Hindlimb muscle (tissue), 1 donor: ENCODE data around the gene AKAP8L. TPM values are rescaled to one million over a fixed set of nuclear protein-coding genes. Genes with fewer than 3 reads are reported as not detected.
"Not testable (repeated sequence)": the region's sequence is repeated elsewhere in the genome, so short reads cannot be mapped to it uniquely, and the experiment has no call there.

Source experiments
- DNase-seq: peaks from one replicate; pipeline ENCODE4 v3.0.0-alpha.2; 2013
- polyA plus RNA-seq: library from polyadenylated mRNA; unstranded; fragments of 120-200 nt; gene quantifications from one replicate; pipeline ENCODE4 v1.2.1, GENCODE V29; 2013; ENCODE audit not compliant: insufficient read length

Gene AKAP8L
- polyA plus RNA-seq, 1 donor: 91.1 TPM

- peak; percentile 99 for DNase-seq
Measured at GRCh38 chr19:15379083-15379998, 39.4 kb downstream of the AKAP8L start, which contains the start of gene AKAP8. Gene AKAP8, minus strand, starts transcription at chr19:15379787. Its CDS starts 56 bp downstream, at chr19:15379731.

GRCh38 chr19:15378534-15379082 is 40.2 kb downstream of the AKAP8L start:
- peak; percentile 40 for DNase-seq

- DNase-seq: no peak
Measured at GRCh38 chr19:15374796-15375440, 43.9 kb downstream of the AKAP8L start.

GRCh38 chr19:15374105-15374651 is 44.6 kb downstream of the AKAP8L start:
- no peak for DNase-seq

GRCh38 chr19:15373644-15374043 is 45.1 kb downstream of the AKAP8L start:
- DNase-seq: no peak

- no peak for DNase-seq
Measured at GRCh38 chr19:15372891-15373301, 45.9 kb downstream of the AKAP8L start.

DNA sequence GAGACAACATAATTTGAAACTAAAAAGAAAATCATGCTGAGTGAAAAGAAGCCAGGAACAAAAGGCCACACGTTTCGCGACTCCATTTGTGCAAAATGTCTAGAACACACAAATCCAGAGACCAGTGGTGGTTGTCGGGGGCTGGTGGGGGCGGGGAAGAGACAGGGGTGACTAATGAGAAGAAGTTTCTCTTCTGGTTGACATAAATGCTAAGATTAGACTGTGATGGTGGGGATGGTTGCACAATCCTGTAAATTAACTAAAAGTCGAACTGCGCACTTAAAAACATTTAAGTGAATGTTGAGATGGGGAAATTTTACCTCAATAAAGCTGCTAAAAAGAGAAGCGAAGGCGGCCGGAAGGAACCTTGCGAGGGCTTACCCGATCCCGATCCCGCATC is 46.3 kb downstream of the AKAP8L start:
- no peak for DNase-seq

DNA sequence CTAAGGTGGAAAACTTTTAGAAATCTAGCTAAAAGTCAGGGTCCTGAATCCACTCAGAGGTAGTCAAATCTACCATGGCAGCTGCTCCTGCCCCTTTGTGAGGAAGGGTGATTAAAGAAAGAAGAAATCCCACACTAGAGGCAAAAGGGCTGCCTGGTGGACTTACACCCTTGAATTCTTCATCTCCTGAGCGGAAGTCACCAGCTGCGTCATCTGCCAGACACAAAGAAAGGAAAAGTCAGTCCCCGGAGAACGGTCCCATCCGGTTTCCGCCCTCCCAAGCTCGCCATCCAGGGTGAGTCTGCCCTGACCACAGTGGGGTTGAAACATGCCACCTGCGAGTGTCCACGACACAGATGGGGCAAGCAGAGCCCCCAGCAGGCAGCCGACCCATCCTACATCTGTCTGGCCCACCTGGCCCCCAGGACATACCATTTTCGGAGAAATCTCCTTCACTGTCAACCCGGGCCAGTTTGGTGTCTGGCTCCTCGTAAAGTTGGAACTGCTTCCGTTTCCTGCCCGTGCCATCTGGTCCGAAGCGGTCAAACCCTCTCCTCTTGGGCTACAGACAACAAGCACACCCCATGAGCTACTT is 46.9 kb downstream of the AKAP8L start:
- no peak for DNase-seq

- DNase-seq: no peak
Measured at GRCh38 chr19:15371119-15371518, 47.7 kb downstream of the AKAP8L start.

- DNase-seq: no peak
Measured at GRCh38 chr19:15369594-15369891, 49.2 kb downstream of the AKAP8L start.

DNA sequence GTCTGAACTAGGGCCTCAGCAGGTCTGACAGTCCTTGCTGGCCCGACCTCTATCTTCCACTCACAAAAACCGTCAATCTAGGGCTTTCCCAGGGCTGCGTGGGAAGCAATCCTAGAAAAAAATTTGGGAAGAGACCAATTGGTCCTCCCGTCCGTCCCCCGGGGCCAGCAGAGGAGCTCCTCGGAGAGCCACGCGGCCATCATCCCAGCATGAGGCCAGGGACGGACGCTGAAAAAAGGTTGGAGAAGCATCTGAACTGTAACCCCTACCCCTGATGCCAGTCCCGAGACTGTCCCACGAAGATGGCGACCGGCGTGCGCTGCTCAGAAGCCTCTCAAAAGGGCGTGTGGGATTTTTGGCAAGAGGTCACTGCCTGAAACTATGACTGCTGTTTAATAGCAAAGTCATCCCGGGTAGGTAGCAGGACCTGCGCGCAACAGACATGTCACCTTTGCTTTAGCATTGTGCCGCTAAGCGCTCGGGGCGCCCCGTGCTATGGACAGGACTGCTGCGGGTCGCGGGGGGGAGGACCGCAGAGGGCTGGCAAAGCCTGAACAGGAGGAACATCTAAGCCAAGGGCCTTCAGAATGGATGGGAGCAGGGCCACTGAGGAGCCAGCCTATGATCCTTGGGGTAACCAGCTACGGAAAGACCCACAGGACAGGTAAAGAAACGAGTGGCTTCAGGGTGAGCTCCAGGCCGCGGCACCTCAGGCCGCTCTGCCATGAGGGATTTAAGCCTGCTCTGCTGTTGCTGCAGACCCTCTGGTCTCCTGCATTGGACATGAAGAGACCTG is 49.8 kb downstream of the AKAP8L start:
- DNase-seq: no peak

DNA sequence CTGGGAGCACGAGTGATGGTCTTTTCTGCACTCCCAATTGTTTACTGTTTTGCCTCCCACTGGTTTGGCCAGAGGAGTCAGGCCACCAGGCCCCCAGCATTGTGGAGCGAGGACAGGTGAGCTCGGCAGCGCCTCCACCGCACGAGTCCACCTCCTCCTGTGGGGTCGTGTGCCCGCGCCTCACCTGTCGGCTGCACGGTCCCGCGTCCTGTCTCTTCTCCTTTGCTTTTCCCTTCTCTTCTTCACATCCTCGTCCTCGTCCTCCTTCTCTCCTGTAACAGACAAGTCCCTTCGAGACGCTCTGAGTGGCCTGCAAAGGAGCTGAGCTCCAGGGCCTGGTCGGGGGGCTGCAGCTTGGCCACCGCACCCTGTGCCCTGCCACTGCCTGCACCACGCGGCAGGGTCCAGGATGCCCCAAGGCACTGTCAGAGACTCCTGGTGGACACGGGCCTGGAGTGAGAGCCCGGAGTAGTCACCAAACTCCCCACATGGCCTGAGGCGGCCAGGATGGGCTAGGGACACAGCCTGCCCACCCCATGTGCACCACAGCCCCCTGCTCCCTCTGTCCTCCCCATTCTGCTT is 50.6 kb downstream of the AKAP8L start:
- no peak for DNase-seq

DNA sequence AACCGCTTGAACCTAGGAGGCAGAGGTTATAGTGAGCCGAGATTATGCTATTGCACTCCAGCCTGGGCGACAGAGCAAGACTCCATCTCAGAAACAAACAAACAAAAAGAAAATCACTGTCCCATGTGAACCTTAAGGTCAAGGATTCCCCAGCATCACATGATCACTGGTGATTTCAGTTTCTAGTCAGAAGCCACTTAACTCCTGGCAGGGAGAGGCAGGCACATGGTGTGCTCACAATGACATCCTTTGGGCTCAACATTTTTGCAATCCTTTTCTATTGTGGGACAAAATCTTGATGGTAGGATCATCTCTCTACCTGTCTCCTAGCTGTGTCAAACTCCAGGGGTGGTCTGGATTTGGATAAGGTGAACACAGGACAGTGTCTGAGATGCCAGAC is 51.3 kb downstream of the AKAP8L start:
- DNase-seq: no peak

GRCh38 chr19:15365264-15365663 is 53.5 kb downstream of the AKAP8L start:
- DNase-seq: no peak

DNA sequence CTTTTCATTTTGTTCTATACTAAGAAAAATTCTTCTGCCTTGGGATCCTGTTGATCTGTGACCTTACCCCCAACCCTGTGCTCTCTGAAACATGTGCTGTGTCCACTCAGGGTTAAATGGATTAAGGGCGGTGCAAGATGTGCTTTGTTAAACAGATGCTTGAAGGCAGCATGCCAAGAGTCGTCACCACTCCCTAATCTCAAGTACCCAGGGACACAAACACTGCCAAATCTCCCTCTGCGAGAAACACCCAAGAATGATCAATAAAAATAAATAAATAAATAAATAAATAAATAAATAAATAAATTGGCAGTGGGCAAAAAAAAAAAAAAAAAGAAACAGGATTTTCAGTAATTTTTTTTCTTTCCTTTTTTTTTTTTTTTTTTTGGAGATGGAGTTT is 55.0 kb downstream of the AKAP8L start:
- not testable (repeated sequence) for DNase-seq

DNA sequence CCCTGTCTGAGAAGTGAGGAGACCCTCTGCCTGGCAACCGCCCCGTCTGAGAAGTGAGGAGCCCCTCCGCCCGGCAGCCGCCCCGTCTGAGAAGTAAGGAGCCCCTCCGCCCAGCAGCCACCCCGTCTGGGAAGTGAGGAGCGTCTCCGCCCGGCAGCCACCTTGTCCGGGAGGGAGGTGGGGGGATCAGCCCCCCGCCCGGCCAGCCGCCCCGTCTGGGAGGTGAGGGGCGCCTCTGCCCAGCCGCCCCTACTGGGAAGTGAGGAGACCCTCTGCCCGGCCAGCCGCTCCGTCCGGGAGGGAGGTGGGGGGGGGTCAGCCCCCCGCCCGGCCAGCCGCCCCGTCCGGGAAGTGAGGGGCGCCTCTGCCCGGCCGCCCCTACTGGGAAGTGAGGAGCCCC is 55.7 kb downstream of the AKAP8L start:
- not testable (repeated sequence) for DNase-seq

DNA sequence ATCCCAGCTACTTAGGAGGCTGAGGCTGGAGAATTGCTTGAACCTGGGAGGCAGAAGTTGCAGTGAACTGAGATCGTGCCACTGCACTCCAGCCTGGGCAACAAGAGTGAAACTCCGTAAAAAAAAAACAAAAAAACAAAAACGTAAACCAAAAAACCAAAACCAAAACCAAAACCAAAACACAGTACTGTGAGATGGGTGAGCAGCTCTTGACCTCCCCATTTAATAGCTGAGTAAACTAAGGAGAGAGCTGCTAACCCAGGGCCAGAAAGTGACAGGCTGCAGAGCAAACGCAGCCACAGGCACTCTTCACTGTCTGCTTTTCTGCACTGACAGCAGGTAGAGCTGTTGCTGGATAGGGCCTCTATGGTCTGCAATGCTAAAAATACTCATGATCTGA is 58.8 kb downstream of the AKAP8L start:
- DNase-seq: not testable (repeated sequence)

GRCh38 chr19:15358918-15359317 is 59.9 kb downstream of the AKAP8L start:
- no peak for DNase-seq

DNA sequence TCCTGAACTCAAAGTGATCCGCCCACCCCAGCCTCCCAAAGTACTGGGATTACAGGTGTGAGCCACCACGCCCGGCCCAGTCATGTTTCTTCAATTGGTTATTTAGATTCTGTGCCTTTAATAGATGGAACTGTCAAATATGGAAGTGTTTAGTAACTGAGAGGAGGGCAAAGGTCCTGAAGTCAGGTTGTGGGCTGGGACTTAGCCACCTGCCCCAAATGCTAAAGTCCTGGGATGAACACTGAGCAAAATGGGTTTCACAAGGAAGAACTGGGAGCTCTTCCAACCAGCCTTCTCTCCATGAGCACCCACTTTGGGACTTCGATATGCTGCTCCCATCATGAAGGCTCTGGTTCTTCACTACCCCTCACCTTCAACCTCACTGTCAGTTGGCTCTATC is 60.9 kb downstream of the AKAP8L start:
- DNase-seq: no peak

DNA sequence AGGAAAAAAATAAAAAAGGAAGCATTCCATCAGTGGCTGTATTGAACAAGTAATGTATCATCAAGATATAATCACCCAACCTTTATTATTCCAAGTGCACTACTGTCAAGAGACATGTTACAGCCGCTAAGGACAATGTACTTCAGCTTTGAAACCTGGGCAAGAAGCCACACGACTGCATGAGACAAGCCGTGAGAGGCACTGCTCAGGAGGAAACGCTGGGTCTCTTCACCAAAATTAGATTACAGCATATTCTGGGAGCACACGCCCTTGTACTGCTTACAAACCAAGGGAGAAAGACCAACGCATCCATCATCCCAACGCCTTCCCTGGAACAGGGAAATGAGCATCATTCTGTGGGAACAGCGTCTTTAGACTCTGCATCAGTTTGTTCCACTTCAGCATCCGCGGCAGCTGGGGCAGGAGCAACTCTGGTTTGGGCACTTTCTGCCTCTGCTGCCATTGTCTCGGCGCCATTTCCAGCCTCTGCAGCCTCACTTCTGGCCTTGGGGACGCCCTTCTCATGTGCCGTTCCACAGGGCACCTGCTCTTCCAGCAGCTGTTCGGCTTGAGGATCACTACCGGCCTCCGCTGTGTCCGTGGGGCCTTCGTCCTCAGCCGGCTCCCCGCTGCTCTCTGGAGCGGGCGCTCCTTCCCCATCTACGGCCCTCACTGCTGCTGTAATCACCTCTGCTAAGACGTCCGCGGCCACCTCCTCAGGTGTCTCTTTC is 64.1 kb downstream of the AKAP8L start:
- no peak for DNase-seq

DNA sequence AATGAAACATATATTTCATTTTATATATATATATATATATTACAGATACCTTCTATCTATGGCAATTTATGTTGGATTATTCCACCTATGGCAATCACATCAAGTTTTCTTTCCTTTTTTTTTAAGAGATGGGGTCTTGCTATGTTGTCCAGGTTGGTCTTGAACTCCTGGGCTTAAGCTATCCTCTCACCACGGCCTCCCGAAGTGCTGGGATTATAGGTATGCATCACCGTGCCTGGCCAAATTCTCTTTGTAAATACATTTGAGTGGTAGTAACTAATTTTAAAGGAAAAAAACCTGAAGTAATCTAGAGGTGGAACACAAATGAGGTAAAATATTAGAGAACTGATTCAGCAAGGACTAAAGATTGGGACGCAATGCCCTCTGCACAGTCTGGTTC is 64.9 kb downstream of the AKAP8L start:
- DNase-seq: no peak
